Loucy (cell line): ENCODE measurements around the gene C10orf67.

ENCODE experiments used
- CTCF ChIP-seq: fragments of 200-600 bp; sonication (generic); conservative IDR thresholded peaks from 2 replicates; pipeline ENCODE4 v1.5.1; 2014; ENCODE audit warnings: mild to moderate bottlenecking, antibody characterized with exemption, low read length
- EZH2phosphoT487 ChIP-seq: fragments of 200-600 bp; IDR thresholded peaks from 2 replicates; pipeline ENCODE4 v1.6.1; 2018; ENCODE audit warnings: antibody characterized with exemption, mild to moderate bottlenecking, moderate library complexity, borderline replicate concordance

DNA sequence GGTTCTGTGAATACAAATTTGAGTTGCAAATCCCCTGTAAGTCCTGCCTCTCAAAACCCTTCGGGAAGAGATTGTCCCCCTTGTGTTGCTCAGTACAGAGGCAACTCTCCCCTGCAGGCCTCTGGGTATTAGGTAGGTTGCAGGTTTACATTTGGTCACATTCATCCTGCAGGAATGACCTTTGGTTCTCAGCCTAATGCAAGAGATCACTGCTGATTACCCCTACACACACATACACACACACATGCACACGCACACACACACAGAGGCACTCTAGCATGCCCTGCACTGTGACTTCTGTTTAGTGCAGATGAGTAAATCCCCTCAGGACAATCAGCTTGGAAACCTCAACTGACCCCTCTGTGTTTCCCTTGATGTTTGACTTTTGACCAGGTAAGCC, 69.2 kb downstream of the C10orf67 start:
- TF ChIP-seq CTCF (no peak), EZH2phosphoT487 (no peak)
